GM19468 (cell line): ENCODE results near the gene CDK6.
"Not testable (repeated sequence)": the region's sequence is repeated elsewhere in the genome, so short reads cannot be mapped to it uniquely, and the experiment has no call there.

Source experiments
- ATAC-seq: cut with Tn5 transposase; IDR thresholded peaks from one replicate; pipeline ENCODE4 v1.9.1; 2021; ENCODE audit warnings: mild to moderate bottlenecking, moderate library complexity, moderate number of reproducible peaks; ENCODE audit not compliant: unreplicated experiment; ENCODE audit errors: extremely low read depth

CDK6 gene

DNA sequence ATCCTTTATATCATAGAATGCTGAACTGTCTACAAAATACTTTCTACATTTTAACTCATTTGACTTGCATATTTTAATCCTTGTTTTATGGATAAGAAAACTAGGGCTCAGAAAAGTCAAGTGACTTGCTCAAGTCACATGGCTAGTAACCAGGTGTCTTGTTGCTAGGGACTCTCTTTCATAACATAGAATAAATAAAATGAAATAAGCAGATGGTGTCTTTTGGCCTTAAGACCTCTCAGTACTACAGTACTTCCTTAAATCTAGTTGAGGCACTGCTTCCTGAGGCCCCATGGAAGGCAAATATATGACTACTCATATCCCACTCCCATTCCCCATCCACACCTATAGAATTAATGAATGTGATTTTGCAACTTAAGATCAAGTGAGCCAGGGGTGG is 87.9 kb downstream of the CDK6 start:
- ATAC-seq = no peak

DNA sequence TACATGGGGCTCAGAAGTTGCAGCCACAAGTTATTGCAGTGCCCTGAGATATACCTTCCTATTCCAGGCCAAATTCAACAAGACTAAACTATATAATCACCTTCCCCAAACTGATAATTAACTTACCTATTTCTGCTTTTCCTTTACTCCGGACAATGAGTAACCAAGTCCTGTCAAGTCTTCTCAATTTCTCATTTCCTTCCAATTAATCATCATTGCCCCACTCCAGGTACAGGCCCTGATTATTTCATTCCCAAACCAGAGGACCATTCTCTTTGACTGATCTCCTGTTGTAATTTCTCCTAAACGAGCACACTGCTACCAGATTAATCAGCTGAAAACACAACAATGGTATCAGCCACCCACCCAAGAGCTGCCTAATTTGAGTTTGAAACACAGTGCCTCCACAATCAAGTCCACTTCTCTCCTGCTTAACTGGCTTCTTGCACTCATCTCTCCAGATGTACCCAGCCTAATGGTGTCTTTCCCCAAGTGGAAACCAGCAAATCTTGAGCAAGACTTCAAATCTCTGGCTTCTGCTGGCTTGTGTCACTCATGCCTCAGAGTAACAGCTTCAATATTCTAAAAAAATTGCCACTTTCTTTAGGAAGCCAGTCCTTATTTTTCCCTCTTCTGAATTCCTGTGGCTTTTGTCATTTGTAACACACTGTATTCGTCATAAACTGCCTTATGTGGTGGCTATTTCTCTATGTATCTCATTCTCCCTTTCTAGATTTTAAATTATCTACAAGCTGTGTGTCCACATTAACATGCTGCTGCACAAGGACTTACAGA is 89.1 kb downstream of the CDK6 start:
- ATAC-seq = no peak

- no peak for ATAC-seq
Observed at GRCh38 chr7:92745241-92745640, 91.1 kb downstream of the CDK6 start.

- not testable (repeated sequence) for ATAC-seq
Observed at GRCh38 chr7:92744180-92744579, 92.2 kb downstream of the CDK6 start.

- no peak for ATAC-seq
Observed at GRCh38 chr7:92742186-92742585, 94.2 kb downstream of the CDK6 start.

DNA sequence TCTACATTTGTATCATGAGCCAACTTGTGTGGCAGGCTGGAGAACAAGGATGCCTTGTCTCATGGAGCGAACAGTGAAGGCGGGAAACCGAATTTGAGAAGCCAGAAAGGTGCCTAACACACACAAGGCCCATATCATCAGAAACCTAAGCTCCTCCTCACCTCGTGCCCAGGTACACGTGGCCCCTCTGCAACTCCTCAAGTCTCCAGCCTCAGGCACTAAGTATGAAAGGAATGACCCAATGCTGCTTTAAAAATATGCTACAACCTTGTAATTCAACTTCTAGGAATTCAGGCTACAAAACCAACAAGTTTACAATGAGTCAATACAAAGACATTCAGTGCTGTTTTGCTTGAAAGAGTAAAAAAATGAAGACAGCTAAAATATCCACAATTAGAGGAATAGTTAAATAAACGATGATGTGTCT is 95.7 kb downstream of the CDK6 start:
- no peak for ATAC-seq

DNA sequence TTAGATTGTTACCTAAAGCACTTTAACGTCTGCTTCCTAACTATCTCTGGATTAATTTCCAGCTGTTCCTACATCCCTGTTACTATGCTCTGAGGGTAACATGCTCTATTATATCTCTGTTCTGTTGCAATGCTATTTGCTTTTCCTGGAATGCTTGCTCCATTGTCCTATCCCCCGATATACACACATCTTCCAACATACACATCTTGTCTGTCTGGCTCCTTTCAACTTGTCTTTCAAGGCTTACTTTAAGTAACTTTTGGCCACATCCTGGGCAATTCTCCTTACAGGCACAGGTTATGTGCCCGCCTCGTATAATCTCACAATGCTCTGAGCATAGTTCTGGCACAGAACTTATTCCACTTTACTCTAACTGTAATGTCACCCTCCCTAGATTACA is 96.2 kb downstream of the CDK6 start:
- no peak for ATAC-seq

DNA sequence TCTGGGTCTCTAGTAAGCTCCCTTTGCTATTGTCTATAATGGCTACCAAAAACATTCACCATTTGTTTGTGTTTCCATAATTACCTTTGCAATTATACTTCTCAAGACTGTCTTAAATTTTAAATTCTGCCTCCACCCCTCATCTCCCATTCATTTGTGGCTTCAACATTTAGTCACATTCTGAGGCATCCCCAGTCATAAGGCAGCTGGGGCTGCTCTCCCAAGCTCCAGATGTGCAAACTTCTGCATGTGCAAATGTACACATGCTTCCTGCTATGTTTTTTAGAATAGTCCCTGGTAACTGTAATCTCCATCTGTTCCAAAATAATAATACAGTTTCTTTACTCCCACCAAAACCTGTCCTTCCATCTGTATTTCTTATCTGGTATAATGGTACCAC is 97.3 kb downstream of the CDK6 start:
- ATAC-seq = no peak

GRCh38 chr7:92737706-92738105 is 98.7 kb downstream of the CDK6 start:
- ATAC-seq = peak; percentile 90

- ATAC-seq = no peak
Observed at GRCh38 chr7:92736870-92737269, 99.5 kb downstream of the CDK6 start.

GRCh38 chr7:92735707-92736106 is 100.7 kb downstream of the CDK6 start:
- no peak for ATAC-seq

DNA sequence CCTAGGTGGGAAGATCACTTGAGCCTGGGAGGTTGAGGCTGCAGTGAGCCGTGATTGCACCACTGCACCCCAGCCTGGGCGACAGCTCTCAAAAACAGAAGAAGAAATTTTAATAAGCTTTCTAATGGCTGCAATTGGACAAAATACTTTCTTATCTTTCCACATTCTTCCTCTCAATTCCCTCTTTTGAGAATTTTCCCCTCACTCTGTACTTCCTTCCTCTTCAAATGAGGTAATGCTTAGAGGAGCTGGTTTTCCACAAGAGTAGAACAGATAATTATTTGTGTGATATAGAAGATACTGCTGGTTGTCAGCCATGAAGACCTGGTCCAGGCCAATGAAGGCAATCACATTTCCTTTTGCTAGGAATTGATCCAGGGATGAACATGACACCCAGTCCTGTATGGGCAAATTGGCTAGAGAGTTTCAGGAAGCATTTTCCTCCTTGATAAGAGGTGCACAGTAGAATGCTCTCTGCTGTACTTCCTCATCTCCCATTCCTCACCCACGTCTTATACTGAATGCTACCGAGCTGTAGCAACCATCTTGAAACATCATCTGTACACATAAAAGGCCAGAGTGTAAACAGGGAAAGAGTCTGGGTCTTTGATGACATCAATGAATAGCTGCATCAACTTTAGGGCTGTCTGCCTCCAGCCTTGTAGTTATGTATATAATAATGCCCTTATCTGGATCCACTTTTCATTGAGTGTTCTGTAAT is 103.9 kb downstream of the CDK6 start:
- no peak for ATAC-seq

GRCh38 chr7:92731335-92732063 is 104.9 kb downstream of the CDK6 start:
- ATAC-seq = peak; percentile 36

GRCh38 chr7:92730808-92731207 is 105.6 kb downstream of the CDK6 start:
- ATAC-seq = no peak

DNA sequence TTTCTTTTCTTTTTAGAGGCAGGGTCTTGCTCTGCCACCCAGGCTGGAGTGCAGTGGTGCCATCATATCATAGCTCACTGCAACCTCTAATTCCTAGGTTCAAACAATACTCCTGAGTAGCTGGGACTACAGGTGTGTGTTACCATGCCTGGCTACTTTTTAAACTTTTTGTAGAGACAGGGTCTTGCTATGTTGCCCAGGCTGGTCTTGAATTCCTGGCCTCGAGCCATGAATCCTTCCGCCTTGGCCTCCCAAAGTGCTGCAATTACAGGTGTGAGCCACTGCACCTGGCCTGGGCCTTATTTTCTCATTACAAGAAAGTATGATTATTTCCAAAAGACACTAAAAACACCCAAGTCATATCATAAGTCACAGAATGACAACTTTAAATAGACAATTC is 106.6 kb downstream of the CDK6 start:
- no peak for ATAC-seq

DNA sequence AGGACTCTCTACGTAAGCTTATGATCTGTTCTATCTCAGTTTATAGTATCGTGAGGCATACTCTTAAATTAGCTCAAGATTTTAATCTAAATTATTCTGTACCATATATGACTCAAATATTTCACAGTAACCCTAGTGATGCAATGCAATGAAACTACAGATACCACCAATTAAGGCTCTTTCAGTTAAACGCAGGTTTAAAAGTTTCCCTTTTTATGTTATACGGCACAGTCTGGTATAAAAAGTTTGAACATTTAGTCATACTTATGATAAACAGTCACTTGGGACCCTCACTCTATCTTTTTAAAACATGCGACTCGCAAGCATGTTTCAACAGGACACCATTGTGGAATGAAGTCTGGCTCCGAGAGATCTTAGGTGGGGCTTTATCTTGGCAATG is 107.2 kb downstream of the CDK6 start:
- no peak for ATAC-seq

GRCh38 chr7:92727755-92728154 is 108.6 kb downstream of the CDK6 start:
- ATAC-seq = no peak

DNA sequence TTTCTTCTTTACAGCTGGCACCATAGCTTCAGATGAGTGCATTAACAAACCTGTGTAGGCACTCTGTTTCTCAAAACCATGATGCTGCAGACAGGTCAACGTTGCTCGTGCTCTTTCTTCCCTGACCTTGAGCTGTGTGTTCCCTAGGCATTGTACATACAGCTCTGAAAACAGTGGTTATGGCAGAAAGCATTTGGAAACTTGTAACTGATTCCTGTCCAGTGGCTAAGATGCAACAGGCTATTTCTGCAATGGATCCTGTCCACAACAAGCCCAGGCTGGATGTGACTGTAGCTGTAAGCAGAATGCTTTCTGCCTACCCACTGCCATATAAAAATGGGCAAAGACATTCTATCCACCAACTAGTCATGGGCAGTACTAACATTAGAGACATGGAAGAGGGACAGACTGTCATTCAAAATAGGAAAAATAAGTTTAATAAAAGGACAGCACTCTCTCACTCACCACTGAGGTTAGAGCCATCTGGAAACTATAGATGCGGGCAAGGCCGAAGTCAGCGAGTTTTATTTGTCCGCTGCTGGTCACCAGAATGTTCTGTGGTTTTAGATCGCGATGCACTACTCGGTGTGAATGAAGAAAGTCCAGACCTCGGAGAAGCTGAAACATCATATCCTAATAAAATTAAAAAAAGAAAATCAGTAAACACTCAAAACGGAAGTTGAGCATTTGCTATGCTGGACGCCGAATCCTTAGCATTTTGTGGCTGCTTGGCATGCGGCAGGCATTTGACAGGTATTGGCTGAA is 111.0 kb downstream of the CDK6 start:
- ATAC-seq = no peak

DNA sequence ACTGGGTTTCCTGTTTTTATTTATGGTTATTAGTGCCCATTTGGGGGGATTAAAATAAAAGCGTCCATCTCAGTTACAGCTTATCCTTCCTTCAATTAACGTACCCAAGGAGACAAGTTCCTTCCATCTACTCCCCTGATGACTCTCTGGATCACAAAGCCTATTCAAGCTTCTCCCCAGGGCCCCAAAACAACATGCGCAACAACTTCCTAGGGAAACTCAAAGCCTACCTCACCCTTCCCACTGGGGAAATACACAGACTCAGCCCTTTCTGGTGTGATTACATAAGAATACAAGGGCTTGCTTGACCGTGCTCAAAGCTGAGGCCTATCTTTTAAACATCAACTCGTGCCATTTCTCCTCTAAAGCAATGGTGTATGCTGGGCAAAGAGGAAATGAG is 112.4 kb downstream of the CDK6 start:
- ATAC-seq = no peak

- no peak for ATAC-seq
Observed at GRCh38 chr7:92723205-92723604, 113.2 kb downstream of the CDK6 start.
